HAP-1 (cell line): ENCODE data around the gene SPHK1.

Source experiments
- DNase-seq, 2 experiments: peaks; one replicate each; pipeline ENCODE4 v3.0.0-alpha.2; 2016 to 2020; ENCODE audit warnings: low spot score in 2 of 2
- H3K27me3 ChIP-seq: fragments of 250-450 bp; sonication (Bioruptor Pico); 2 replicates; pipeline ENCODE4 v1.5.1; 2020; ENCODE audit warnings: low read depth, mild to moderate bottlenecking, moderate library complexity
- H3K36me3 ChIP-seq: fragments of 250-450 bp; sonication (Bioruptor Pico); replicated peaks from 2 replicates; pipeline ENCODE4 v1.5.1; 2020; ENCODE audit warnings: mild to moderate bottlenecking
- H3K4me1 ChIP-seq: fragments of 250-450 bp; sonication (Bioruptor Pico); 2 replicates; pipeline ENCODE4 v1.5.1; 2020; ENCODE audit warnings: mild to moderate bottlenecking
- H3K4me3 ChIP-seq: fragments of 250-450 bp; sonication (Bioruptor Pico); 2 replicates; pipeline ENCODE4 v1.5.1; 2020; ENCODE audit warnings: mild to moderate bottlenecking, moderate library complexity
- H3K9me3 ChIP-seq: fragments of 250-450 bp; sonication (Bioruptor Pico); 2 replicates; pipeline ENCODE4 v1.5.1; 2020; ENCODE audit warnings: mild to moderate bottlenecking, moderate library complexity
- in situ Hi-C: fragments of 300-500 bp; cut with MboI; formaldehyde crosslinking; loops from 3 replicates; pipeline ENCODE4 v1.14.3; 2020; ENCODE audit warnings: low sequenced_read_pairs, inconsistent platforms, mixed read lengths

SPHK1 gene

GRCh38 chr17:76416457-76416856 lies 32.0 kb downstream of the SPHK1 start:
- DNase-seq: no peak
- Histone ChIP-seq H3K36me3 (no peaks in the 10 kb centered on the region), H3K4me3 (no peak overlapping the region), H3K27me3 (no peaks in the 10 kb centered on the region), H3K4me1 (no peaks in the 10 kb centered on the region; the same call in none of the 2 replicates), H3K9me3 (no peaks in the 10 kb centered on the region)
- in situ Hi-C loops: no loop called here

GRCh38 chr17:76416899-76417298 lies 32.5 kb downstream of the SPHK1 start:
- Histone ChIP-seq H3K36me3 (no peaks in the 10 kb centered on the region), H3K9me3 (no peaks in the 10 kb centered on the region), H3K4me1 (no peaks in the 10 kb centered on the region; the same call in none of the 2 replicates), H3K27me3 (no peaks in the 10 kb centered on the region), H3K4me3 (no peak overlapping the region)
- in situ Hi-C loops: no loop called here
- DNase-seq: no peak

DNA sequence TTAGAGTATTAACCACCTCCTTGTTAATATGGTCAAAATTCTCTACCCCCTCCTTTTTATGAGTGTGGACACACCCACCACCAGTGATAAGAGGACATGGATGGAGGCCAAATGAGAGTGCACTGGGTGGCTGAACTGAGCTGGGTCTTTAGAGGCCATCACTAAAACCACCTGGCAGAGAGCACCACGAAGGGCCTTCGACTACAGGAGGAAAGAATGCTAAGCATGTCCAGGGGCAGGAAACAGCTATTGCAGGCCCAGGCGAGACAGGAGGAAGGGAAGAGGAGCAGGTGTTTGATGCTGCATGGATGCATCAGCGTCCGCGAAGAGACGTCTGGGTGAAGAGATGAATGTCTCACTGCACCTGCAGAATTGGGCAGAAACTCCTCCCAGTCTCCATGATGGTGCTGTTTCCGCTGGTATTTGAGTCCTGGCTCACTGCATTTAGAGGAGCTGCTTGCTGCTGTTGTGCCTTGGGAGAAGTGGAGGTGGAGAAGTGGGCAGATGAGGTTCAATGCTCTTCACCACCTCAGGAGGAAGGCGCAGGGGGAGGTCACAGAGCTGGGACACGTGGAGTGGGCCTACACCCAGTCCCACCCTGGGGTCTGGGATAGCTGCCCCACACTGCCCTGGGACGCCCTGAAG lies 33.2 kb downstream of the SPHK1 start:
- no peaks in the 10 kb centered on the region for H3K9me3 ChIP-seq
- no peak for DNase-seq
- H3K4me3 ChIP-seq: no peak overlapping the region
- no peaks in the 10 kb centered on the region; the same call in none of the 2 replicates for H3K4me1 ChIP-seq
- no peaks in the 10 kb centered on the region for H3K36me3 ChIP-seq
- in situ Hi-C loops: no loop called here
- no peaks in the 10 kb centered on the region for H3K27me3 ChIP-seq

DNA sequence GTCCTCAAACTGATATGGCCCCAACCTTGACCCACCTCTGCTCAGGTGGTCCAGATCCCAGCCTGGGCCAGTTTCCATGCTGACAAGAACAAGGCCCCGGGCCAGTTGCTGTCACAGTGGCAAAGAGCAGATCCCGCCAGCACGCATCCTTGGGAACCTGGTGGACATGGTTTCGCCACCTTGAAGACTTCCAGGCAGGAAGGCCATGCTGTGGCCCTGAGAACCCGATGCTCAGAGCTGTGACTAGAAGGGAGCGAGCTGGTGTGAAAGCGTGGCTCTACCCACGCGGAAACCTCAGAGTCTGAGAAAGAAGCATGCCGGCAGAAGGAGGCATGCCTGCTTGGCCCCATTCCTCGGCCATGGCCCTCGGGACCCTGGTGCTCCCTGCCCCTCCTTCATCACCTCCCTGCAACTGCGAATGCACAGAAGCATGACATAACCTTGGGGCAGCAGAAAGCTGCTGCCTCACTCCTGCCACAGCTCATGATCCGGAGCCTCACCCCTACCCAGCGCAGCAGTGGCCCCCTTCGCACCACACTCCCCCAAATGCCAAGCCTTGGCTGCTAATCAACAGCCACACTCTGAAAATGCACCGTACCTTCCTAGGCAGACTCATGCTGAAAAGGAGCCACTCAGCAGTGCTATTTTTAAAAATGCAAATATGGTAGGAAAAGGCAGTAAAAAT lies 35.3 kb downstream of the SPHK1 start:
- H3K4me1 ChIP-seq: no peaks in the 10 kb centered on the region; the same call in 1 of the 2 replicates
- H3K4me3 ChIP-seq: no peak overlapping the region
- H3K27me3 ChIP-seq: no peaks in the 10 kb centered on the region
- DNase-seq: no peak
- H3K36me3 ChIP-seq: no peaks in the 10 kb centered on the region
- in situ Hi-C loops: no loop called here
- no peaks in the 10 kb centered on the region for H3K9me3 ChIP-seq

DNA sequence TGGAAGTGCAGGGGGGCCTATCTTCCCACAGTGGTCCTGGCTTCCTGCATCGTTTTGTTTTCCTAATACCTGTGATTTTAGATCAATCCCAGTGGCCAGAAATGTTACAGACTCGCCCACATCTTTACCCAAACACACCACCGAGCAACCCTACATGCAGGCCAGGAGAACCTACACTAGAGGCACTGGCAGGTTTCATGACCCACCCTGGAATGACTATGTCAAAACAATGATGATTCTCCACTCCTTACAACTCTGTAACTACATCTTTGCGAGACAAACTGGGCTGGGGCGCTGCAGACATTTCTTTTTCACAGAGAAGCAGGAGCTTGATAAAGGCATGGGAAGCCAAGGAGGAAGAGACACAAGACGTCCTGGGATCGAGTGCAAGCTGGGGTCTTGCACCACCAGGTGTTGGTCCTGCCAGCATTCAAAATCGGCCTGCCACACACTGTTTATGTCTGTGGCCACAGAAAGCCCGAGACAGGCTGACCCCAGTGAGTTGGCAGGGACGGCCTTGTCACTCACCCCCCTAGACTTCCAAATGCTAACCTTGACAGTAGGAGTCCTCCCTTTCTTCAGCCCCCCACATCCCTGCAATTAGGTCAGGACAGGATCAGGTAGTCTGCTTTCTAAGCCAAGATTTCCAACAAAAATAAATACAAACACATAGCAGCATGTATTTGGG lies 36.1 kb downstream of the SPHK1 start:
- in situ Hi-C loops: no loop called here
- no peaks in the 10 kb centered on the region for H3K9me3 ChIP-seq
- H3K4me1 ChIP-seq: no peaks in the 10 kb centered on the region; the same call in 1 of the 2 replicates
- no peaks in the 10 kb centered on the region for H3K36me3 ChIP-seq
- no peak overlapping the region for H3K4me3 ChIP-seq
- H3K27me3 ChIP-seq: no peaks in the 10 kb centered on the region
- no peak for DNase-seq

- H3K36me3 ChIP-seq: no peaks in the 10 kb centered on the region
- DNase-seq: no peak
- no peaks in the 10 kb centered on the region for H3K27me3 ChIP-seq
- no peaks in the 10 kb centered on the region for H3K9me3 ChIP-seq
- H3K4me1 ChIP-seq: no peaks in the 10 kb centered on the region; the same call in 1 of the 2 replicates
- no peak overlapping the region for H3K4me3 ChIP-seq
- in situ Hi-C loops: no loop called here
Measured at GRCh38 chr17:76421044-76421407, 36.6 kb downstream of the SPHK1 start.

- H3K4me3 ChIP-seq: no peak overlapping the region
- H3K36me3 ChIP-seq: no peaks in the 10 kb centered on the region
- in situ Hi-C loops: no loop called here
- no peaks in the 10 kb centered on the region for H3K9me3 ChIP-seq
- DNase-seq: no peak
- no peaks in the 10 kb centered on the region for H3K27me3 ChIP-seq
- peaks cover 6% of the 10 kb centered on the region for H3K4me1 ChIP-seq
Measured at GRCh38 chr17:76422406-76422805, 38.0 kb downstream of the SPHK1 start.

DNA sequence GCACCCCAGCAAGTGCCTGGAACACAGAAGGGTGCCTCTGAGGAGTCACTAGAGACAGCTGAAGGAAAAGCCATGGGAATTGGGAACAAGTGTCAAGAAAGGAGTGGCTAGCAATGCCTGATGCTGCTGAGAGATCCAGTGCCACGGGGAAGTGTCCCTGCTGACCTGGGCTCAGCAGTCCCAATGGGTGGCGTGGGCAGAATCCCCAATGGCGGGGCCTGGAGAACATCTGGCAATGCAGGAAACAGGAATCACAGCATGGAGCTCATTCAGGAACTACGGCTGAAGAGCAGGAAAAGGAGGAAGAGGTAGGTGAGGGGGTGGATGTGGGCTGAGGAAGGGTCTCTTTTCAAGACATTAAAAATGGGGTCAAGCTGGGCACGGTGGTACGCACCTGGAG lies 38.5 kb downstream of the SPHK1 start:
- in situ Hi-C loops: no loop called here
- Histone ChIP-seq H3K27me3 (no peaks in the 10 kb centered on the region), H3K4me1 (peaks cover 10% of the 10 kb centered on the region), H3K36me3 (no peaks in the 10 kb centered on the region), H3K9me3 (no peaks in the 10 kb centered on the region), H3K4me3 (no peak overlapping the region)
- no peak for DNase-seq

GRCh38 chr17:76426853-76427252 lies 42.4 kb downstream of the SPHK1 start:
- H3K27me3 ChIP-seq: no peaks in the 10 kb centered on the region
- H3K4me1 ChIP-seq: peaks cover 17% of the 10 kb centered on the region
- H3K36me3 ChIP-seq: no peaks in the 10 kb centered on the region
- no peaks in the 10 kb centered on the region for H3K9me3 ChIP-seq
- H3K4me3 ChIP-seq: no peak overlapping the region
- in situ Hi-C loops: no loop called here
- no peak for DNase-seq

GRCh38 chr17:76427501-76428231 lies 43.3 kb downstream of the SPHK1 start:
- Histone ChIP-seq H3K9me3 (no peaks in the 10 kb centered on the region), H3K4me1 (peaks cover 17% of the 10 kb centered on the region), H3K36me3 (no peaks in the 10 kb centered on the region), H3K4me3 (no peak overlapping the region), H3K27me3 (no peaks in the 10 kb centered on the region)
- in situ Hi-C loops: no loop called here
- peak in 1 of 2 experiments; percentile 1 for DNase-seq

GRCh38 chr17:76428511-76428910 lies 44.1 kb downstream of the SPHK1 start:
- H3K27me3 ChIP-seq: no peaks in the 10 kb centered on the region
- H3K4me3 ChIP-seq: no peak overlapping the region
- no peak for DNase-seq
- peaks cover 17% of the 10 kb centered on the region for H3K4me1 ChIP-seq
- in situ Hi-C loops: no loop called here
- no peaks in the 10 kb centered on the region for H3K36me3 ChIP-seq
- H3K9me3 ChIP-seq: no peaks in the 10 kb centered on the region

DNA sequence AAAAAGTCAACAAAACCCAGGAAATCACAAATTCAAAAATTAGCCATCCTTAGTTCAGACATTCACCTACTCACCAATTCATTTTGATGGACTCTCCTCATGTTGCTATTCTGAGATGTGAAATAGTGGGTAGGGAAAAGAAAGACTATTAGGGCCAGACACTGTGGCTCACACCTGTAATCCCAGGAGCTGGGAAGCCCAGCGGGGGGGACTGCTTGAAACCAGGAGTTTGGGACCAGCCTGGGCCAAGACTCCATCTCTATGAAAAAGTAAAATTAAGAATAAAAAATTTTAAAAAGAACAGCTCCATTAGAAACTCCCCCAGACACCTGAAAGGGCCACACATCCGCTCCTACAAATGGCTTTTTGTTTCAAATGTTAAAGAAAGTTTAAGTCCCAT lies 47.1 kb downstream of the SPHK1 start:
- Histone ChIP-seq H3K36me3 (no peaks in the 10 kb centered on the region), H3K9me3 (no peaks in the 10 kb centered on the region), H3K27me3 (no peaks in the 10 kb centered on the region), H3K4me3 (no peak overlapping the region), H3K4me1 (peaks cover 18% of the 10 kb centered on the region)
- in situ Hi-C loops: no loop called here
- DNase-seq: peak in 1 of 2 experiments; percentile 1

DNA sequence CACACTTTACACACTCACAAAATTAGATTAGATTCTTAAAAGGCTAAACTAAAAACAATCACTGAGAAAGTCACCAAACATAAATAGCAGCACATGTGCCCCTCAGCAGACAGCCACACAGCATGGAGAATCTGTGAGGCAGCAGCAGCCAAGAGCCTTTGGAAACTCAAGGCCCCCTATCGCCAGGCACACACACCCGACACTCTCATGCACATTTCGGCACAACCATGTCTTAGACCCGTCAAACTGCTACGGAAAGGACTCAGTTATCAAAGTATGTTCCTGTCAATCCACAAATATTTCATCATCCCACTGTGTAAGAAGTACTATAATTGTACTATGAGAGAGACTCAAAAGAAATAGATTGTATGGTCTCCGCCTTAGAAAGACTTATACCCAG lies 47.6 kb downstream of the SPHK1 start:
- Histone ChIP-seq H3K9me3 (no peaks in the 10 kb centered on the region), H3K36me3 (no peaks in the 10 kb centered on the region), H3K4me3 (no peak overlapping the region), H3K4me1 (peaks cover 20% of the 10 kb centered on the region), H3K27me3 (no peaks in the 10 kb centered on the region)
- in situ Hi-C loops: no loop called here
- DNase-seq: no peak
